Tibial nerve (tissue), 4 donors: ENCODE data around the gene TAF11L11.

Experiments
- EP300 ChIP-seq, 2 donors: sonication (generic); formaldehyde crosslinking; IDR thresholded peaks; one replicate each; pipeline ENCODE4 v1.6.1; 2017; ENCODE audit warnings: antibody characterized with exemption in 2 of 2, mild to moderate bottlenecking in 1 of 2
- POLR2A ChIP-seq, 2 donors: fragments of 450-650 bp; IDR thresholded peaks; one replicate each; pipeline ENCODE4 v1.6.1; 2017; ENCODE audit warnings: antibody characterized with exemption in 2 of 2, mild to moderate bottlenecking in 2 of 2, moderate library complexity in 2 of 2
- TF ChIP-seq, protein P1 (sequence below), 5 experiments: fragments of 200-600 bp in 3 of 5; fragments of 450-650 bp in 2 of 5; sonication (generic) in 3 of 5; IDR thresholded peaks; one replicate each; pipeline ENCODE4 v1.5.1; 2016 to 2019; ENCODE audit warnings: antibody characterized with exemption in 5 of 5, mild to moderate bottlenecking in 3 of 5, moderate library complexity in 2 of 5

DNA sequence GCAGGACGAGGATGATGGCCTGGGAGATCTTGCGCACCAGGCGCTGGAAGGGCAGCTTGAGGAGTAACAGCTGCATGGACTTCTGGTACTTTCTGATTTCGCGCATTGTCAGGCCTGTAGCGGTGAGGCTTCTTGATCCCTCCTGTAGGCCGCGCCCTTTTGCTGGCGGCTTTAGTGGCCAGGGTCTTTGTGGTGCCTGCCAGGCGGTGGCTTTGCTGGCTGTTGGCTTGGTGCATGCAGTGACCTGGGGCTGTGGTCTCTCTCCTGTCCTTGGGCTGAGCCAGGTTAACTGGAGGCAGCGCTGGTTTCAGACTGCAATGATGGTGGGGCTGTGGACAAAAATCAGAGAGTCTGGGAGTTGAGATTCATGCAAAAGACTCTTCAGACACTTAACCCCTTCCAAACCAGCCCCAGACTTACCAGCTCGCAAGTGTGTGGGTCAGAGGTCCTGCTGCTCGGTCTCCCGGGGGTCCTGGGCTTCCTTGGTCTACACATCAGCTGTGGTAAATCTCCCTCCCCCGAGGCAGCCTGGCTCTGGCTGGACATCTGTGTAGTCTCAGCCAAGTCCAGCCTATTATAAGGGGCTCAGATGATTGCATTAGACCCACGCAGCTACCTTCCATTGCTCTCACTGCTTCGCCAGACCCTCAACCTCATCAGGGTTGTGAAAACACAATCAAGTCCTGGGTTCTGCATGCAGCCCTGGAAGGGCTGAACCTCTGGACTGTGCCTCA lies 11.1 kb downstream of the TAF11L11 start:
- TF ChIP-seq, protein P1, sequence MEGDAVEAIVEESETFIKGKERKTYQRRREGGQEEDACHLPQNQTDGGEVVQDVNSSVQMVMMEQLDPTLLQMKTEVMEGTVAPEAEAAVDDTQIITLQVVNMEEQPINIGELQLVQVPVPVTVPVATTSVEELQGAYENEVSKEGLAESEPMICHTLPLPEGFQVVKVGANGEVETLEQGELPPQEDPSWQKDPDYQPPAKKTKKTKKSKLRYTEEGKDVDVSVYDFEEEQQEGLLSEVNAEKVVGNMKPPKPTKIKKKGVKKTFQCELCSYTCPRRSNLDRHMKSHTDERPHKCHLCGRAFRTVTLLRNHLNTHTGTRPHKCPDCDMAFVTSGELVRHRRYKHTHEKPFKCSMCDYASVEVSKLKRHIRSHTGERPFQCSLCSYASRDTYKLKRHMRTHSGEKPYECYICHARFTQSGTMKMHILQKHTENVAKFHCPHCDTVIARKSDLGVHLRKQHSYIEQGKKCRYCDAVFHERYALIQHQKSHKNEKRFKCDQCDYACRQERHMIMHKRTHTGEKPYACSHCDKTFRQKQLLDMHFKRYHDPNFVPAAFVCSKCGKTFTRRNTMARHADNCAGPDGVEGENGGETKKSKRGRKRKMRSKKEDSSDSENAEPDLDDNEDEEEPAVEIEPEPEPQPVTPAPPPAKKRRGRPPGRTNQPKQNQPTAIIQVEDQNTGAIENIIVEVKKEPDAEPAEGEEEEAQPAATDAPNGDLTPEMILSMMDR (IDR thresholded peaks at IDR 0.05): no peak
- TF ChIP-seq POLR2A (IDR thresholded peaks at IDR 0.05) (no peak), EP300 (IDR thresholded peaks at IDR 0.05) (no peak)
